Peyer's patch (tissue), 4 donors: ENCODE results near the gene HNRNPR. TPM values are rescaled to one million over a fixed set of nuclear protein-coding genes. Genes with fewer than 3 reads are reported as not detected.

Experiments
- DNase-seq, 3 donors: peaks; one replicate each; pipeline ENCODE4 v3.0.0-alpha.2; 2017 to 2019
- H3K27ac ChIP-seq, 4 donors: fragments of 200-600 bp; sonication (generic); one replicate each; pipeline ENCODE4 v1.5.1; 2016 to 2019
- H3K27me3 ChIP-seq, 2 donors: fragments of 200-600 bp; sonication (generic); one replicate each; pipeline ENCODE4 v1.5.1; 2019
- H3K36me3 ChIP-seq, 3 donors: fragments of 200-600 bp; sonication (generic); one replicate each; pipeline ENCODE4 v1.5.1; 2016 to 2019
- H3K4me1 ChIP-seq, 4 donors: fragments of 200-600 bp; sonication (generic); one replicate each; pipeline ENCODE4 v1.5.1; 2016 to 2019
- H3K4me3 ChIP-seq, 4 donors: fragments of 200-600 bp; sonication (generic); 1 replicate in 3 of 4; 2 replicates in 1 of 4; pipeline ENCODE4 v1.5.1; 2016 to 2019; ENCODE audit warnings: mild to moderate bottlenecking in 1 of 4
- H3K9me3 ChIP-seq, 4 donors: fragments of 200-600 bp; sonication (generic); one replicate each; pipeline ENCODE4 v1.5.1; 2016 to 2019; ENCODE audit warnings: mild to moderate bottlenecking in 1 of 4
- POLR2A ChIP-seq, 2 donors: fragments of 450-650 bp; IDR thresholded peaks; one replicate each; pipeline ENCODE4 v1.5.1; 2017; ENCODE audit warnings: antibody characterized with exemption in 2 of 2, mild to moderate bottlenecking in 2 of 2, moderate library complexity in 2 of 2
- total RNA-seq, 4 donors: library from RNA; depleted of rRNA; stranded (reverse); fragments of >200 nt; gene quantifications; one replicate each; pipeline ENCODE4 v1.1.0, GENCODE V29; 2016
- TF ChIP-seq, protein P1 (sequence below), 6 experiments: fragments of 450-650 bp in 4 of 6; fragments of 200-600 bp in 2 of 6; sonication (generic) in 1 of 6; IDR thresholded peaks; one replicate each; pipeline ENCODE4 v1.5.1; 2017 to 2019; ENCODE audit warnings: antibody characterized with exemption in 6 of 6, mild to moderate bottlenecking in 3 of 6, moderate library complexity in 1 of 6

Gene HNRNPR
- total RNA-seq, 4 donors from 2014 or later: 39.4 to 122 (median 54.8) TPM

- Histone ChIP-seq H3K27ac (peak overlapping the region in 1 of 4 donors; percentile 100), H3K9me3 (no peaks in the 10 kb centered on the region), H3K27me3 (no peaks in the 10 kb centered on the region), H3K4me3 (peak overlapping the region in 3 of 4 donors; percentile 78 to 86 (median 81)), H3K4me1 (peaks cover 0 to 53% (median 4%) of the 10 kb centered on the region in 4 donors), H3K36me3 (peaks cover 0 to 12% (median 0%) of the 10 kb centered on the region in 3 donors)
- TF ChIP-seq, protein P1, sequence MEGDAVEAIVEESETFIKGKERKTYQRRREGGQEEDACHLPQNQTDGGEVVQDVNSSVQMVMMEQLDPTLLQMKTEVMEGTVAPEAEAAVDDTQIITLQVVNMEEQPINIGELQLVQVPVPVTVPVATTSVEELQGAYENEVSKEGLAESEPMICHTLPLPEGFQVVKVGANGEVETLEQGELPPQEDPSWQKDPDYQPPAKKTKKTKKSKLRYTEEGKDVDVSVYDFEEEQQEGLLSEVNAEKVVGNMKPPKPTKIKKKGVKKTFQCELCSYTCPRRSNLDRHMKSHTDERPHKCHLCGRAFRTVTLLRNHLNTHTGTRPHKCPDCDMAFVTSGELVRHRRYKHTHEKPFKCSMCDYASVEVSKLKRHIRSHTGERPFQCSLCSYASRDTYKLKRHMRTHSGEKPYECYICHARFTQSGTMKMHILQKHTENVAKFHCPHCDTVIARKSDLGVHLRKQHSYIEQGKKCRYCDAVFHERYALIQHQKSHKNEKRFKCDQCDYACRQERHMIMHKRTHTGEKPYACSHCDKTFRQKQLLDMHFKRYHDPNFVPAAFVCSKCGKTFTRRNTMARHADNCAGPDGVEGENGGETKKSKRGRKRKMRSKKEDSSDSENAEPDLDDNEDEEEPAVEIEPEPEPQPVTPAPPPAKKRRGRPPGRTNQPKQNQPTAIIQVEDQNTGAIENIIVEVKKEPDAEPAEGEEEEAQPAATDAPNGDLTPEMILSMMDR (IDR thresholded peaks at IDR 0.05): no peak
- no peak for TF ChIP-seq POLR2A (IDR thresholded peaks at IDR 0.05)
- no peak for DNase-seq
Observed at GRCh38 chr1:23341931-23342692, 2.0 kb downstream of the HNRNPR start.

DNA sequence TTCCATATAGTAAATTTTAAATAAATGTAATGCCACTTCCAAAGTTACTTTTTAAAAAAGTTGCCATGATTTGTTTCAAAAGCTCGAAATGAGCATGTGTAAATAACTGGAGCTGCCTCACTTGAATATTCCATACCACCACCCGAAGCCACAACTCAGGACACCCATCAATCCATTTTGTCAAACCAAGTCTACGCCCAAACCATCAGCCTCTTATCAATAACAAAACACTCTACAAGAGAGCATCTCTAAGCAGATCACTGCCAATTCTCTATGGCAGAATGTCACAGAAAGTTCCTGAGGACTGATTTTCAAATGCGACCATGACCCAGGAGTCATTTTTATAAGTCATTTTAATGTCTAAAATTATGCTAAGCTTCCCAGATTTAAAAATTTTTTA is 4.5 kb downstream of the HNRNPR start:
- H3K4me1 ChIP-seq: peaks cover 0 to 55% (median 4%) of the 10 kb centered on the region in 4 donors

GRCh38 chr1:23337869-23338268 is 6.2 kb downstream of the HNRNPR start:
- Histone ChIP-seq H3K4me3 (no peak overlapping the region), H3K27ac (no peak overlapping the region), H3K4me1 (peaks cover 0 to 55% (median 4%) of the 10 kb centered on the region in 4 donors), H3K36me3 (peaks cover 0 to 47% (median 0%) of the 10 kb centered on the region in 3 donors), H3K27me3 (no peaks in the 10 kb centered on the region), H3K9me3 (no peaks in the 10 kb centered on the region)
- TF ChIP-seq, protein P1 (IDR thresholded peaks at IDR 0.05): no peak
- TF ChIP-seq POLR2A (IDR thresholded peaks at IDR 0.05): no peak
- no peak for DNase-seq

More for the DNA sequence above, 4.5 kb downstream of the HNRNPR start:
- no peaks in the 10 kb centered on the region for H3K9me3 ChIP-seq
- H3K27ac ChIP-seq: no peak overlapping the region
- no peak for DNase-seq
- TF ChIP-seq, protein P1 (IDR thresholded peaks at IDR 0.05): no peak
- no peak for TF ChIP-seq POLR2A (IDR thresholded peaks at IDR 0.05)
- peaks cover 0 to 31% (median 0%) of the 10 kb centered on the region in 3 donors for H3K36me3 ChIP-seq
- H3K4me3 ChIP-seq: no peak overlapping the region
- no peaks in the 10 kb centered on the region for H3K27me3 ChIP-seq

DNA sequence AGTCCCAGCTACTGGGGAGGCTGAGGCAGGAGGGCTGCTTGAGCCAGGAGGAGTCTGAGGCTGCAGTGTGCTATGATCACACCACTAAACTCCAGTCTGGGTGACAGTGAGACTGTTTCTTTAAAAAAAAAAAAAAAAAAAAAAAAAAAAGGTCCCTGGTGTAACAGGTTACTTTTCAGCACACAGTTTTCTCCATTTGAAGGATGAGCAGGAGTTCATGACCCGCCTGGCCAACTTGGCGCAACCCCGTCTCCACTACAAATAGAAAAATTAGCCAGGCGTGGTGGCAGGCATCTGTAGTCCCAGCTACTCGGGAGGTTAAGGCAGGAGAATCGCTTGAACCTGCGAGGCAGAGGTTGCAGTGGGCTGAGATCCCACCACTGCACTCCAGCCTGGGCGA is 12.4 kb downstream of the HNRNPR start:
- H3K27ac ChIP-seq: no peak overlapping the region

DNA sequence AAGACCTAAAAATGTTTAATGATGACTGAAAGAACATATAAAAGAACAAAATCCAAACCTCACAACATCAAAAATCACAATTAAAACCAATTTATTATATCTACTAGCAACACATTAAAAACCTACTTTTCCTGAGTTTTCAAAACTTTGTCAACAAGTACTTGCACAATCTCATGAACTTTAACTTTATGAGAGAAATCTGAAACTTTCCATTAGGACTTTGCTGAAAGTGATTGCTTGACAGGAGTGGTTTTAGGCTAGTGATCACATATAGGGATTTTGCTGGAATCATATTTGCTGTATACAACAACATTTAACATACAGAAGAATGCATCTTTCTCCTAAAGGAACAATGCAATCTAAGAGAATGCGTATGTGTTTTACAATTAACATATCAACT is 13.2 kb downstream of the HNRNPR start:
- TF ChIP-seq, protein P1 (IDR thresholded peaks at IDR 0.05): no peak
- no peak for TF ChIP-seq POLR2A (IDR thresholded peaks at IDR 0.05)
- H3K27me3 ChIP-seq: no peaks in the 10 kb centered on the region
- H3K9me3 ChIP-seq: no peaks in the 10 kb centered on the region
- no peak for DNase-seq
- H3K27ac ChIP-seq: no peak overlapping the region
- H3K4me1 ChIP-seq: no peaks in the 10 kb centered on the region
- no peak overlapping the region for H3K4me3 ChIP-seq
- H3K36me3 ChIP-seq: peaks cover 0 to 93% (median 0%) of the 10 kb centered on the region in 3 donors

More for the DNA sequence above, 12.4 kb downstream of the HNRNPR start:
- H3K27me3 ChIP-seq: no peaks in the 10 kb centered on the region
- no peaks in the 10 kb centered on the region for H3K4me1 ChIP-seq
- H3K9me3 ChIP-seq: no peaks in the 10 kb centered on the region
- no peak for DNase-seq
- H3K4me3 ChIP-seq: no peak overlapping the region
- peaks cover 0 to 89% (median 0%) of the 10 kb centered on the region in 3 donors for H3K36me3 ChIP-seq
- no peak for TF ChIP-seq POLR2A (IDR thresholded peaks at IDR 0.05)
- TF ChIP-seq, protein P1 (IDR thresholded peaks at IDR 0.05): no peak
